Panc1 (cell line): ENCODE data around the gene RFX8. TPM values are rescaled to one million over a fixed set of nuclear protein-coding genes. Genes with fewer than 3 reads are reported as not detected.

ENCODE experiments used
- ATAC-seq: fragments of 200-7000 bp; cut with Tn5 transposase; 2 replicates; pipeline ENCODE4 v1.9.1; 2020; ENCODE audit warnings: mild to moderate bottlenecking, moderate library complexity
- BruUV-seq: library from RNA; stranded (reverse); fragments of 400-500 nt; replicated peaks from 2 replicates; lab custom pipeline; 2021; lab: Mats Ljungman, UMichigan
- CTCF ChIA-PET: fragments of 300-600 bp; sonication (Branson Sonifier 250); formaldehyde crosslinking; loops from one replicate; lab custom pipeline; 2022; ENCODE audit warnings: antibody characterized with exemption; lab: Charles Lee
- POLR2A ChIA-PET: fragments of 300-600 bp; sonication (Branson Sonifier 250); formaldehyde crosslinking; loops from one replicate; lab custom pipeline; 2022; ENCODE audit warnings: antibody characterized with exemption; lab: Charles Lee
- DNase-seq: peaks from one replicate; pipeline ENCODE4 v3.0.0-alpha.2; 2010; ENCODE audit warnings: low read depth, low spot score
- H3K27ac ChIP-seq: 2 replicates; pipeline ENCODE4 v1.5.1; 2011; ENCODE audit warnings: mild to moderate bottlenecking, low read length, inconsistent platforms
- H3K27me3 ChIP-seq: fragments of 200-500 bp; sonication (Bioruptor generic); 2 replicates; pipeline ENCODE4 v1.6.0; 2014; ENCODE audit warnings: low read length, inconsistent platforms; ENCODE audit not compliant: control insufficient read depth, insufficient read depth
- H3K36me3 ChIP-seq: fragments of 200-500 bp; sonication (Bioruptor generic); 2 replicates; pipeline ENCODE4 v1.5.1; 2014; ENCODE audit warnings: inconsistent platforms, mild to moderate bottlenecking, low read length, moderate library complexity; ENCODE audit not compliant: control insufficient read depth, insufficient read depth
- H3K4me1 ChIP-seq: 2 replicates; pipeline ENCODE4 v1.5.1; 2011; ENCODE audit warnings: inconsistent platforms, mild to moderate bottlenecking, low read length, moderate library complexity; ENCODE audit not compliant: control insufficient read depth, insufficient read depth
- H3K4me3 ChIP-seq, 2 experiments: 2 replicates each; pipeline ENCODE4 v1.5.1; 2011 to 2012; ENCODE audit warnings: low read depth in 2 of 2, low read length in 2 of 2, mild to moderate bottlenecking in 2 of 2, inconsistent platforms in 1 of 2, moderate library complexity in 1 of 2
- H3K9me3 ChIP-seq: fragments of 200-500 bp; sonication (Bioruptor generic); 2 replicates; pipeline ENCODE4 v1.5.1; 2014; ENCODE audit warnings: low read depth, mild to moderate bottlenecking, inconsistent platforms, low read length, moderate library complexity; ENCODE audit not compliant: control insufficient read depth, insufficient read depth
- CTCF ChIP-seq: fragments of 450-650 bp; IDR thresholded peaks from 2 replicates; pipeline ENCODE4 v1.5.1; 2017; ENCODE audit warnings: mild to moderate bottlenecking
- POLR2AphosphoS5 ChIP-seq: IDR thresholded peaks from 2 replicates; pipeline ENCODE4 v1.6.1; 2012; ENCODE audit warnings: mild to moderate bottlenecking, low read depth, low read length, moderate library complexity
- SIN3A ChIP-seq: IDR thresholded peaks from 2 replicates; pipeline ENCODE4 v1.6.1; 2012; ENCODE audit warnings: low read depth, mild to moderate bottlenecking, low read length, moderate library complexity, borderline replicate concordance; ENCODE audit not compliant: insufficient read depth
- TCF7L2 ChIP-seq: IDR thresholded peaks from 2 replicates; pipeline ENCODE4 v1.6.1; 2011; ENCODE audit warnings: mild to moderate bottlenecking, low read depth, low read length, inconsistent platforms
- in situ Hi-C: cut with HindIII; loops from 2 replicates; pipeline ENCODE4 v1.10.0; 2016; ENCODE audit warnings: low sequenced_read_pairs, low pct_unique_long_range_greater_than_20kb
- intact Hi-C: fragments of 100-400 bp; cut with micrococcal nuclease; formaldehyde crosslinking; loops from one replicate; pipeline ENCODE4 v1.10.0; 2022; ENCODE audit not compliant: unreplicated experiment
- total RNA-seq: library from RNA; stranded (reverse); gene quantifications from one replicate; pipeline ENCODE4 v1.2.1, GENCODE V29; 2021; ENCODE audit not compliant: unreplicated experiment
- TF ChIP-seq, protein P1 (sequence below), 2 experiments: IDR thresholded peaks; 2 replicates each; pipeline ENCODE4 v1.6.1; 2011 to 2012; ENCODE audit warnings: low read depth in 2 of 2, control low read depth in 1 of 2, low read length in 1 of 2, mild to moderate bottlenecking in 1 of 2, moderate library complexity in 1 of 2; ENCODE audit not compliant: insufficient read depth in 1 of 2

The RFX8 gene
- total RNA-seq, 1 experiment from 2014 or later = not detected

DNA sequence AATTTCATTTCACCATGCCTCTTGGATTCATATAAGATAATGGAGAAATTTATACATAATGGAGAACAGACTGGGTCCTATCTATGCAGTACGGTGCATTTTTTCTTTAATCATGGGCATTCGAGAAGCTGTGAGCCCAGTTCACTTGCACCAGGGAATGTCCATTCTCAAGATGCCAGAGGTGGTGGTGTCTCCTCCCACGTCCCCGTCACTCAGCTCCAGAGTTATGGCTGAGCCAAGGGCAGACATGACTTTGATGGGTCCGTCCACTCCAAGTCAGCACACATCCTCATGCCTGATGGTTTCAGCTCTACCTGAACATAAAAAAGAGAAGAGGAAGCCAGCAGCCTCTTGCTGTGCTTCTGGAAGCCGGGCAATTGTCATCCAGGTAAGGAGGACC is 45.5 kb downstream of the RFX8 start:
- H3K36me3 ChIP-seq = no peaks in the 10 kb centered on the region
- in situ Hi-C loops (no loop called here), intact Hi-C loops (no loop called here)
- H3K4me3 ChIP-seq = no peak overlapping the region
- no peak for ATAC-seq
- no peak for TF ChIP-seq SIN3A
- TF ChIP-seq CTCF = no peak
- TF ChIP-seq POLR2AphosphoS5 = no peak
- TF ChIP-seq TCF7L2 = no peak
- TF ChIP-seq, protein P1, sequence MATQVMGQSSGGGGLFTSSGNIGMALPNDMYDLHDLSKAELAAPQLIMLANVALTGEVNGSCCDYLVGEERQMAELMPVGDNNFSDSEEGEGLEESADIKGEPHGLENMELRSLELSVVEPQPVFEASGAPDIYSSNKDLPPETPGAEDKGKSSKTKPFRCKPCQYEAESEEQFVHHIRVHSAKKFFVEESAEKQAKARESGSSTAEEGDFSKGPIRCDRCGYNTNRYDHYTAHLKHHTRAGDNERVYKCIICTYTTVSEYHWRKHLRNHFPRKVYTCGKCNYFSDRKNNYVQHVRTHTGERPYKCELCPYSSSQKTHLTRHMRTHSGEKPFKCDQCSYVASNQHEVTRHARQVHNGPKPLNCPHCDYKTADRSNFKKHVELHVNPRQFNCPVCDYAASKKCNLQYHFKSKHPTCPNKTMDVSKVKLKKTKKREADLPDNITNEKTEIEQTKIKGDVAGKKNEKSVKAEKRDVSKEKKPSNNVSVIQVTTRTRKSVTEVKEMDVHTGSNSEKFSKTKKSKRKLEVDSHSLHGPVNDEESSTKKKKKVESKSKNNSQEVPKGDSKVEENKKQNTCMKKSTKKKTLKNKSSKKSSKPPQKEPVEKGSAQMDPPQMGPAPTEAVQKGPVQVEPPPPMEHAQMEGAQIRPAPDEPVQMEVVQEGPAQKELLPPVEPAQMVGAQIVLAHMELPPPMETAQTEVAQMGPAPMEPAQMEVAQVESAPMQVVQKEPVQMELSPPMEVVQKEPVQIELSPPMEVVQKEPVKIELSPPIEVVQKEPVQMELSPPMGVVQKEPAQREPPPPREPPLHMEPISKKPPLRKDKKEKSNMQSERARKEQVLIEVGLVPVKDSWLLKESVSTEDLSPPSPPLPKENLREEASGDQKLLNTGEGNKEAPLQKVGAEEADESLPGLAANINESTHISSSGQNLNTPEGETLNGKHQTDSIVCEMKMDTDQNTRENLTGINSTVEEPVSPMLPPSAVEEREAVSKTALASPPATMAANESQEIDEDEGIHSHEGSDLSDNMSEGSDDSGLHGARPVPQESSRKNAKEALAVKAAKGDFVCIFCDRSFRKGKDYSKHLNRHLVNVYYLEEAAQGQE (IDR thresholded peaks at IDR 0.05; ENCODE audit: insufficient read depth in 1 of 2, low read depth in 2 of 2, low read length in 1 of 2) = no peak
- no peaks in the 10 kb centered on the region for H3K9me3 ChIP-seq
- H3K4me1 ChIP-seq = no peaks in the 10 kb centered on the region
- H3K27ac ChIP-seq = no peak overlapping the region
- DNase-seq = no peak
- no peaks in the 10 kb centered on the region; the same call in 1 of the 2 replicates for H3K27me3 ChIP-seq
- no TSS peak for BruUV-seq
- ChIA-PET POLR2A (no interaction called here), CTCF (no interaction called here)

DNA sequence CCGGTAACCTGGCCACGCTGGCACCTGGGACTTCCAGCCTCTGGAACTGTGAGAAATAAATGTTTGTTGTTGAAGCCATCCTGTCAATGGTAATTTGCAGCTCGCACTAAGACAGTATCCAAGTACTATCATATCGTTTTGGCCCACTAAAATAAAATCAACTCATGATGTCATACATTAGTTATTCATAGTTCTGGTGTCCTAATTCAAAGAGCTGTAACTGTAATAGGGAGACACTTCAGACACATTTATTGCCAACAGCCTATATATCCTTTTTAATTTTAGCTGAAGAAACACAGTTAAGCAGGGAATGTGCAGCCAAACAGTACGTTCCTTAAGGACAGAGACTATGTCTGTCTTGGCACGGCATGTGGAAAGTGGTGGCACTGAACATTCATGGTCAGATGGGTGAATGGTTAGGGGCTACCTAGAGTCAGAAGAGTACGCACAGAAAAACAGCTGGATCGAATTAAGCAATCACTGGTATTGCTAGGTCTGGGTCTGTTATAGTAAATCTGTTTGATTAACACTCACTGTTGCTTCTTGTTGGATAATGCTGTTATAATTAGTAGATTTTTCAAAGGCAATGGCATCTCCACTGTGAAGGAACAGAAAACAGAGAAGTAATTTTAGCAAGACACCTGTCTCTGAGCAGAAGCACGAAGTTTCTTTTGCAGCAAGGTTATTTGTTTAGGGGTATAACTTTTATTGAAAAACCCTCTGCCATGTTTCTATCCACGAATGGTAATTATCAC is 46.3 kb downstream of the RFX8 start:
- H3K27me3 ChIP-seq = no peaks in the 10 kb centered on the region; the same call in 1 of the 2 replicates
- in situ Hi-C loops = no loop called here
- intact Hi-C loops = no loop called here
- no peak overlapping the region for H3K4me3 ChIP-seq
- CTCF ChIA-PET = no interaction called here
- no peak for TF ChIP-seq SIN3A
- TF ChIP-seq, protein P1 (IDR thresholded peaks at IDR 0.05; ENCODE audit: insufficient read depth in 1 of 2, low read depth in 2 of 2, low read length in 1 of 2) = no peak
- TF ChIP-seq TCF7L2 = no peak
- no peak for TF ChIP-seq CTCF
- TF ChIP-seq POLR2AphosphoS5 = no peak
- no TSS peak for BruUV-seq
- POLR2A ChIA-PET = no interaction called here
- no peak for DNase-seq
- H3K9me3 ChIP-seq = no peaks in the 10 kb centered on the region
- no peaks in the 10 kb centered on the region for H3K36me3 ChIP-seq
- no peak overlapping the region for H3K27ac ChIP-seq
- ATAC-seq = no peak
- H3K4me1 ChIP-seq = no peaks in the 10 kb centered on the region
